HEK293 (cell line): ENCODE results near the gene COL3A1.

ENCODE experiments used
- CTCF ChIA-PET: fragments of 350-600 bp; formaldehyde crosslinking; extraction: SDS; loops from one replicate; lab custom pipeline; 2021; ENCODE audit warnings: antibody characterized with exemption; lab: Yijun Ruan, JAX
- POLR2A ChIA-PET: fragments of 300-600 bp; formaldehyde crosslinking; extraction: SDS; loops from one replicate; lab custom pipeline; 2020; ENCODE audit warnings: antibody characterized with exemption, inconsistent platforms; lab: Yijun Ruan, JAX
- H3K27ac ChIP-seq: fragments of 200-500 bp; sonication (Bioruptor generic); 2 replicates; pipeline ENCODE4 v1.5.1; 2014; ENCODE audit warnings: low read depth, low read length, control low read depth, inconsistent platforms; ENCODE audit errors: extremely low read depth
- H3K36me3 ChIP-seq, 2 experiments: fragments of 200-500 bp in 1 of 2; sonication (Bioruptor generic) in 1 of 2; 1 replicate in 1 of 2; 2 replicates in 1 of 2; pipeline ENCODE4 v1.5.1; 2014 to 2017; ENCODE audit warnings: inconsistent platforms in 2 of 2, low read length in 2 of 2; ENCODE audit not compliant: control insufficient read depth in 2 of 2, insufficient read depth in 1 of 2
- H3K4me1 ChIP-seq: fragments of 200-500 bp; sonication (Bioruptor generic); 2 replicates; pipeline ENCODE4 v1.5.1; 2014; ENCODE audit warnings: mild to moderate bottlenecking, low read length, inconsistent platforms; ENCODE audit not compliant: control insufficient read depth, insufficient read depth
- H3K4me3 ChIP-seq: 2 replicates; pipeline ENCODE4 v1.5.1; 2011; ENCODE audit warnings: low read depth, mild to moderate bottlenecking, control low read depth, low read length, moderate library complexity
- H3K9me3 ChIP-seq: fragments of 200-500 bp; sonication (Bioruptor generic); 2 replicates; pipeline ENCODE4 v1.5.1; 2014; ENCODE audit warnings: low read depth, low read length, inconsistent platforms; ENCODE audit not compliant: control insufficient read depth, insufficient read depth
- GLI2 ChIP-seq: fragments of 450-650 bp; formaldehyde crosslinking; IDR thresholded peaks from 2 replicates; pipeline ENCODE4; 2017; ENCODE audit warnings: missing biosample characterization, missing genetic modification characterization, low read depth, borderline replicate concordance
- GLIS1 ChIP-seq: fragments of 450-650 bp; formaldehyde crosslinking; IDR thresholded peaks from 2 replicates; pipeline ENCODE4 v1.5.1; 2016; ENCODE audit warnings: missing biosample characterization, missing genetic modification characterization
- KLF1 ChIP-seq: fragments of 450-650 bp; formaldehyde crosslinking; IDR thresholded peaks from 2 replicates; pipeline ENCODE4 v1.5.1; 2016; ENCODE audit warnings: missing biosample characterization, missing genetic modification characterization
- KLF10 ChIP-seq: fragments of 450-650 bp; IDR thresholded peaks from 2 replicates; pipeline ENCODE4 v1.5.1; 2018; ENCODE audit warnings: missing biosample characterization, mild to moderate bottlenecking, missing genetic modification characterization
- KLF16 ChIP-seq: fragments of 450-650 bp; formaldehyde crosslinking; IDR thresholded peaks from 2 replicates; pipeline ENCODE4 v1.5.1; 2017; ENCODE audit warnings: missing biosample characterization, missing genetic modification characterization
- OVOL3 ChIP-seq: fragments of 450-650 bp; formaldehyde crosslinking; IDR thresholded peaks from 2 replicates; pipeline ENCODE4 v1.5.1; 2016; ENCODE audit warnings: missing biosample characterization, missing genetic modification characterization
- REPIN1 ChIP-seq: fragments of 450-650 bp; formaldehyde crosslinking; IDR thresholded peaks from 2 replicates; pipeline ENCODE4 v1.5.1; 2017; ENCODE audit warnings: missing biosample characterization, missing genetic modification characterization, low read depth
- ZBTB17 ChIP-seq: fragments of 450-650 bp; formaldehyde crosslinking; IDR thresholded peaks from 2 replicates; pipeline ENCODE4 v1.5.1; 2016; ENCODE audit warnings: missing biosample characterization, missing genetic modification characterization
- ZBTB21 ChIP-seq: fragments of 450-650 bp; formaldehyde crosslinking; IDR thresholded peaks from 2 replicates; pipeline ENCODE4 v1.5.1; 2017; ENCODE audit warnings: missing biosample characterization, missing genetic modification characterization
- ZBTB8A ChIP-seq: fragments of 450-650 bp; formaldehyde crosslinking; IDR thresholded peaks from 2 replicates; pipeline ENCODE4 v1.5.1; 2016; ENCODE audit warnings: missing biosample characterization, missing genetic modification characterization
- ZIC2 ChIP-seq: fragments of 450-650 bp; formaldehyde crosslinking; IDR thresholded peaks from 2 replicates; pipeline ENCODE4 v1.5.1; 2016; ENCODE audit warnings: missing biosample characterization, missing genetic modification characterization
- ZNF155 ChIP-seq: fragments of 450-650 bp; formaldehyde crosslinking; IDR thresholded peaks from 2 replicates; pipeline ENCODE4 v1.5.1; 2016; ENCODE audit warnings: missing biosample characterization, missing genetic modification characterization
- ZNF16 ChIP-seq: fragments of 450-650 bp; formaldehyde crosslinking; IDR thresholded peaks from 2 replicates; pipeline ENCODE4 v1.5.1; 2016; ENCODE audit warnings: low read depth, missing biosample characterization, missing genetic modification characterization
- ZNF223 ChIP-seq: fragments of 450-650 bp; formaldehyde crosslinking; IDR thresholded peaks from 2 replicates; pipeline ENCODE4 v1.5.1; 2016; ENCODE audit warnings: missing biosample characterization, missing genetic modification characterization
- ZNF24 ChIP-seq: fragments of 450-650 bp; formaldehyde crosslinking; IDR thresholded peaks from 2 replicates; pipeline ENCODE4 v1.5.1; 2016; ENCODE audit warnings: missing biosample characterization, missing genetic modification characterization
- ZNF274 ChIP-seq, 2 experiments: fragments of 200-500 bp in 1 of 2; fragments of 450-650 bp in 1 of 2; sonication (Bioruptor generic) in 1 of 2; formaldehyde crosslinking in 1 of 2; IDR thresholded peaks; 2 replicates each; pipeline versions ENCODE4 v1.5.1 to v1.6.1; 2014 to 2016; ENCODE audit warnings: borderline replicate concordance in 1 of 2, inconsistent platforms in 1 of 2, low read length in 1 of 2, missing biosample characterization in 1 of 2, missing genetic modification characterization in 1 of 2
- ZNF350 ChIP-seq: fragments of 450-650 bp; formaldehyde crosslinking; IDR thresholded peaks from 2 replicates; pipeline ENCODE4 v1.5.0; 2017; ENCODE audit warnings: missing biosample characterization, mild to moderate bottlenecking, missing genetic modification characterization
- ZNF366 ChIP-seq: fragments of 450-650 bp; formaldehyde crosslinking; conservative IDR thresholded peaks from 2 replicates; pipeline ENCODE4 v1.5.1; 2016; ENCODE audit warnings: missing biosample characterization, missing genetic modification characterization
- ZNF423 ChIP-seq: fragments of 450-650 bp; formaldehyde crosslinking; IDR thresholded peaks from 2 replicates; pipeline ENCODE4 v1.5.1; 2016; ENCODE audit warnings: missing biosample characterization, missing genetic modification characterization
- ZNF530 ChIP-seq: fragments of 450-650 bp; formaldehyde crosslinking; IDR thresholded peaks from 2 replicates; pipeline ENCODE4 v1.5.1; 2016; ENCODE audit warnings: low read depth, missing biosample characterization, missing genetic modification characterization
- ZNF549 ChIP-seq: fragments of 450-650 bp; IDR thresholded peaks from 2 replicates; pipeline ENCODE4 v1.5.1; 2018; ENCODE audit warnings: missing biosample characterization, missing genetic modification characterization, mild to moderate bottlenecking, inconsistent platforms, moderate library complexity
- ZNF585B ChIP-seq: fragments of 450-650 bp; formaldehyde crosslinking; IDR thresholded peaks from 2 replicates; pipeline ENCODE4 v1.5.1; 2016; ENCODE audit warnings: missing biosample characterization, missing genetic modification characterization
- ZNF600 ChIP-seq: fragments of 450-650 bp; formaldehyde crosslinking; IDR thresholded peaks from 2 replicates; pipeline ENCODE4 v1.5.1; 2016; ENCODE audit warnings: missing biosample characterization, missing genetic modification characterization
- ZNF621 ChIP-seq: fragments of 450-650 bp; formaldehyde crosslinking; IDR thresholded peaks from 2 replicates; pipeline ENCODE4 v1.5.1; 2017; ENCODE audit warnings: missing biosample characterization, missing genetic modification characterization
- ZNF654 ChIP-seq: fragments of 450-650 bp; formaldehyde crosslinking; IDR thresholded peaks from 2 replicates; pipeline ENCODE4 v1.5.1; 2016; ENCODE audit warnings: low read depth, missing biosample characterization, missing genetic modification characterization
- TF ChIP-seq, protein P1 (sequence below): fragments of 450-650 bp; formaldehyde crosslinking; optimal IDR thresholded peaks from 2 replicates; pipeline ENCODE3; 2016; ENCODE audit warnings: missing biosample characterization, mild to moderate bottlenecking, missing genetic modification characterization
- TF ChIP-seq, protein P2 (sequence below): fragments of 450-650 bp; formaldehyde crosslinking; IDR thresholded peaks from 2 replicates; pipeline ENCODE4 v1.5.1; 2016; ENCODE audit warnings: missing biosample characterization, missing genetic modification characterization, low read depth
- TF ChIP-seq, protein P3 (sequence below): fragments of 450-650 bp; formaldehyde crosslinking; IDR thresholded peaks from 2 replicates; pipeline ENCODE4 v1.5.1; 2016; ENCODE audit warnings: missing biosample characterization, missing genetic modification characterization

COL3A1 gene

DNA sequence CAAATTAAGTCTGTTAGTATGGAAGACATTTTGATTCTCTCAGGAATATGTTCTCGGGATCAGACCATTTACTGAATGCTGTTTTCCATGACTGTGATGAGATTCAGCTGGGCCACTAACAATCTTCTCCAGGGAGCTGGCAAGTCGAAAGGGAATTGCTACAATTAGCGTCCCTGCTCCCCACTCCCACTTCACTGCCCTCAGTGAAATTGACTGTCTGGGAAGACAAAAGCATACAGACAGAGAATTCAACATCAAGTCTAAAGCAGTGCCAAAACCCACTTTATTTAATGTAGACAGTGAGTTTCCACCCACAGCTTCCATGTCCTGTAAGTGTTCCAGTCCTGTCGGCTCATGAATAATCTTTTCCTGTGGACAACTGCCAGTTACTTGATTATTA, 34.0 kb upstream of the COL3A1 start:
- POLR2A ChIA-PET = no interaction called here
- TF ChIP-seq ZNF366 (no peak), ZNF223 (tag by site-specific recombination) (no peak), ZNF423 (no peak), KLF16 (tag by site-specific recombination) (no peak), KLF1 (tag by site-specific recombination) (no peak), GLI2 (tag by site-specific recombination) (no peak), ZNF350 (no peak), REPIN1 (tag by site-specific recombination) (no peak), ZNF621 (no peak), ZNF585B (tag by site-specific recombination) (no peak), ZNF16 (no peak), ZNF530 (tag by site-specific recombination) (no peak), ZBTB8A (tag by site-specific recombination) (no peak), ZIC2 (tag by site-specific recombination) (no peak), ZNF274 (IDR thresholded peaks at IDR 0.05; ENCODE audit: low read length) (no peak), ZNF274 (tag by site-specific recombination; IDR thresholded peaks at IDR 0.05; ENCODE audit: borderline replicate concordance) (no peak), KLF10 (no peak)
- TF ChIP-seq, protein P1, sequence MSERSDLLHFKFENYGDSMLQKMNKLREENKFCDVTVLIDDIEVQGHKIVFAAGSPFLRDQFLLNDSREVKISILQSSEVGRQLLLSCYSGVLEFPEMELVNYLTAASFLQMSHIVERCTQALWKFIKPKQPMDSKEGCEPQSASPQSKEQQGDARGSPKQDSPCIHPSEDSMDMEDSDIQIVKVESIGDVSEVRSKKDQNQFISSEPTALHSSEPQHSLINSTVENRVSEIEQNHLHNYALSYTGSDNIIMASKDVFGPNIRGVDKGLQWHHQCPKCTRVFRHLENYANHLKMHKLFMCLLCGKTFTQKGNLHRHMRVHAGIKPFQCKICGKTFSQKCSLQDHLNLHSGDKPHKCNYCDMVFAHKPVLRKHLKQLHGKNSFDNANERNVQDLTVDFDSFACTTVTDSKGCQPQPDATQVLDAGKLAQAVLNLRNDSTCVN (tag by site-specific recombination) = no peak

GRCh38 chr2:188944442-188944841, 29.7 kb upstream of the COL3A1 start:
- Histone ChIP-seq H3K4me3 (no peak overlapping the region), H3K27ac (no peak overlapping the region), H3K9me3 (no peaks in the 10 kb centered on the region), H3K4me1 (no peaks in the 10 kb centered on the region), H3K36me3 (no peaks in the 10 kb centered on the region)
- TF ChIP-seq GLI2 (tag by site-specific recombination) (no peak), ZBTB21 (tag by site-specific recombination) (no peak)
- CTCF ChIA-PET = no interaction called here
- POLR2A ChIA-PET = no interaction called here

More for the DNA sequence above, 34.0 kb upstream of the COL3A1 start:
- H3K9me3 ChIP-seq = no peaks in the 10 kb centered on the region
- H3K4me1 ChIP-seq = no peaks in the 10 kb centered on the region
- CTCF ChIA-PET = interaction anchor here (1.1 kb wide), 1 partner anchor 10 kb away, joined by 4 read pairs; no protein-coding TSS in a partner anchor
- H3K36me3 ChIP-seq = no peaks in the 10 kb centered on the region
- H3K4me3 ChIP-seq = no peak overlapping the region
- no peak overlapping the region for H3K27ac ChIP-seq

DNA sequence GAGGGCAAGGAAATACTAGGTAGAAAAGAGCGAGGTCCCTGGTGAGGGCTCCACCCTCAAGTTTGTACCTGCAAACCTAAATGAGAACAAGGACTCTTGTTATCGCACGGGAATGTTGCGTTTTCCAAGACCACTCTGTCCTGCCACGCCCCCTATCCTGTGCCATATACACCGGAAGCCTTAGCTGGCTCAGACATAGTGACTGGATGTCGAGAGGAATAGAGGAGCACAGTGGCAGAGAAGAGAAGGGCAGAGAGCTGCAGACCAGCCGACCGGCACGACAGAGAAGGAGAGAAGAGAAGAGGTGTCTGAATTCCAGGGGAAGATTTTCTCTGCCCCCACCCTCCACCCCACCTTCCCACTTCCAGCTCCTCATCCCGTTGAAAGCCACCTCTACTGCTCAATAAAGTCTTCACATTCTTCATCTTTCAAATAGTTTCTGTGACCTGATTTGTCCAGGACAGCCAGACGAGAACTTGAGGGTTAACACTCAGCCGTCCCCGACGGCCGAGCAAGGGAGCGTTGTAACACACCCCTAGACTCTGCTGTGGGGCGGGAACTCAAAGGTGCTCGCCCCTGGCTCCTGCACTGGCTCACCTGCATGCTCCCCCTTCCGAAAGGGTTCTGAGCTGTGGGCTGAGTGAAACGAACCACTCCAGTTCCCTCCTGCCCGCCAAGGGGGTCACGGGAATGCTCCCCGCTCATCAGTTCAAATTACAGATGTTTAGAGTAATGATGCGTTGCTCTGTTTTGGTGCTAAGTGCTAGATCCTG, 24.9 kb upstream of the COL3A1 start:
- Histone ChIP-seq H3K36me3 (no peaks in the 10 kb centered on the region), H3K4me1 (no peaks in the 10 kb centered on the region), H3K27ac (no peak overlapping the region), H3K9me3 (no peaks in the 10 kb centered on the region), H3K4me3 (no peak overlapping the region)
- ChIA-PET CTCF (no interaction called here), POLR2A (no interaction called here)
- TF ChIP-seq ZNF24 (tag by site-specific recombination) (no peak), GLIS1 (tag by site-specific recombination) (no peak), ZNF549 (tag by site-specific recombination) (no peak), OVOL3 (no peak), ZNF654 (tag by site-specific recombination) (no peak), ZBTB17 (tag by site-specific recombination) (no peak), ZNF600 (tag by site-specific recombination) (no peak), ZNF155 (tag by site-specific recombination) (no peak)
- TF ChIP-seq, protein P2, sequence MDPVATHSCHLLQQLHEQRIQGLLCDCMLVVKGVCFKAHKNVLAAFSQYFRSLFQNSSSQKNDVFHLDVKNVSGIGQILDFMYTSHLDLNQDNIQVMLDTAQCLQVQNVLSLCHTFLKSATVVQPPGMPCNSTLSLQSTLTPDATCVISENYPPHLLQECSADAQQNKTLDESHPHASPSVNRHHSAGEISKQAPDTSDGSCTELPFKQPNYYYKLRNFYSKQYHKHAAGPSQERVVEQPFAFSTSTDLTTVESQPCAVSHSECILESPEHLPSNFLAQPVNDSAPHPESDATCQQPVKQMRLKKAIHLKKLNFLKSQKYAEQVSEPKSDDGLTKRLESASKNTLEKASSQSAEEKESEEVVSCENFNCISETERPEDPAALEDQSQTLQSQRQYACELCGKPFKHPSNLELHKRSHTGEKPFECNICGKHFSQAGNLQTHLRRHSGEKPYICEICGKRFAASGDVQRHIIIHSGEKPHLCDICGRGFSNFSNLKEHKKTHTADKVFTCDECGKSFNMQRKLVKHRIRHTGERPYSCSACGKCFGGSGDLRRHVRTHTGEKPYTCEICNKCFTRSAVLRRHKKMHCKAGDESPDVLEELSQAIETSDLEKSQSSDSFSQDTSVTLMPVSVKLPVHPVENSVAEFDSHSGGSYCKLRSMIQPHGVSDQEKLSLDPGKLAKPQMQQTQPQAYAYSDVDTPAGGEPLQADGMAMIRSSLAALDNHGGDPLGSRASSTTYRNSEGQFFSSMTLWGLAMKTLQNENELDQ = no peak
- TF ChIP-seq, protein P3, sequence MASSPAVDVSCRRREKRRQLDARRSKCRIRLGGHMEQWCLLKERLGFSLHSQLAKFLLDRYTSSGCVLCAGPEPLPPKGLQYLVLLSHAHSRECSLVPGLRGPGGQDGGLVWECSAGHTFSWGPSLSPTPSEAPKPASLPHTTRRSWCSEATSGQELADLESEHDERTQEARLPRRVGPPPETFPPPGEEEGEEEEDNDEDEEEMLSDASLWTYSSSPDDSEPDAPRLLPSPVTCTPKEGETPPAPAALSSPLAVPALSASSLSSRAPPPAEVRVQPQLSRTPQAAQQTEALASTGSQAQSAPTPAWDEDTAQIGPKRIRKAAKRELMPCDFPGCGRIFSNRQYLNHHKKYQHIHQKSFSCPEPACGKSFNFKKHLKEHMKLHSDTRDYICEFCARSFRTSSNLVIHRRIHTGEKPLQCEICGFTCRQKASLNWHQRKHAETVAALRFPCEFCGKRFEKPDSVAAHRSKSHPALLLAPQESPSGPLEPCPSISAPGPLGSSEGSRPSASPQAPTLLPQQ (tag by site-specific recombination) = no peak
